ENCODE measurements around the gene CACNB4.

GRCh38 chr2:152024477-152024876 lies 74.4 kb downstream of the CACNB4 start:
- TF ChIP-seq CTCF (IDR thresholded peaks at IDR 0.05) (no peak), POLR2A (IDR thresholded peaks at IDR 0.05) (no peak), EP300 (IDR thresholded peaks at IDR 0.05) (no peak)

All from tibial nerve (tissue), 4 donors.